Neural cell (in vitro differentiated cells): Measurements from ENCODE around the gene WDR12. TPM values are rescaled to one million over a fixed set of nuclear protein-coding genes. Genes with fewer than 3 reads are reported as not detected.
"Not testable (repeated sequence)": the region's sequence is repeated elsewhere in the genome, so short reads cannot be mapped to it uniquely, and the experiment has no call there.

Experiments
- H2AFZ ChIP-seq: fragments of 200-600, 300-800 bp; sonication (generic), shearing (Covaris generic); 2 replicates; pipeline ENCODE4 v1.6.0; 2014; ENCODE audit warnings: low read depth, mild to moderate bottlenecking, antibody characterized with exemption, low read length, moderate library complexity
- H3F3A ChIP-seq: fragments of 200-600 bp; shearing (Covaris generic); 2 replicates; pipeline ENCODE4 v1.6.1; 2016; ENCODE audit warnings: mild to moderate bottlenecking, moderate library complexity, mixed read lengths, antibody characterized with exemption, low read length; ENCODE audit not compliant: insufficient read depth, poor library complexity, severe bottlenecking
- H3K27ac ChIP-seq: fragments of 200-600, 300-800 bp; sonication (generic), shearing (Covaris generic); 2 replicates; pipeline ENCODE4 v1.5.1; 2014; ENCODE audit warnings: mild to moderate bottlenecking, low read length, moderate library complexity
- H3K27me3 ChIP-seq: fragments of 300-800, 200-600 bp; sonication (generic), shearing (Covaris generic); 2 replicates; pipeline ENCODE4 v1.6.0; 2014; ENCODE audit warnings: mild to moderate bottlenecking, low read depth, low read length, moderate library complexity; ENCODE audit not compliant: insufficient read depth
- H3K36me3 ChIP-seq: fragments of 300-800, 200-600 bp; sonication (generic), shearing (Covaris generic); 2 replicates; pipeline ENCODE4 v1.5.1; 2014; ENCODE audit warnings: mild to moderate bottlenecking, antibody characterized with exemption, low read length, moderate library complexity; ENCODE audit not compliant: insufficient read depth
- H3K4me2 ChIP-seq: fragments of 300-800, 200-600 bp; sonication (generic), shearing (Covaris generic); 2 replicates; pipeline ENCODE4 v1.6.0; 2014; ENCODE audit warnings: mild to moderate bottlenecking, low read length
- H3K4me3 ChIP-seq: fragments of 300-800, 200-600 bp; sonication (generic), shearing (Covaris generic); 2 replicates; pipeline ENCODE4 v1.5.1; 2014; ENCODE audit warnings: mild to moderate bottlenecking, low read length, moderate library complexity
- H3K79me2 ChIP-seq: fragments of 200-600 bp; shearing (Covaris generic); replicated peaks from 2 replicates; pipeline ENCODE4 v1.6.0; 2014; ENCODE audit warnings: mild to moderate bottlenecking, low read length, moderate library complexity; ENCODE audit not compliant: insufficient read depth
- H3K9ac ChIP-seq: fragments of 300-800, 200-600 bp; sonication (generic), shearing (Covaris generic); 2 replicates; pipeline ENCODE4 v1.6.1; 2016; ENCODE audit warnings: mild to moderate bottlenecking, low read length, mixed read lengths
- H3K9me2 ChIP-seq: fragments of 200-600 bp; shearing (Covaris generic); 2 replicates; pipeline ENCODE4 v1.6.1; 2016; ENCODE audit warnings: mild to moderate bottlenecking, low read length, mixed read lengths; ENCODE audit not compliant: insufficient read depth
- H3K9me3 ChIP-seq: fragments of 200-600, 300-800 bp; sonication (generic), shearing (Covaris generic); 2 replicates; pipeline ENCODE4 v1.6.1; 2016; ENCODE audit warnings: mild to moderate bottlenecking, mixed run types, low read length, moderate library complexity, mixed read lengths
- H4K20me1 ChIP-seq: fragments of 200-600 bp; shearing (Covaris generic); 2 replicates; pipeline ENCODE4 v1.6.1; 2016; ENCODE audit warnings: mild to moderate bottlenecking, mixed run types; ENCODE audit not compliant: insufficient read depth
- CTCF ChIP-seq: fragments of 450-650 bp; IDR thresholded peaks from 2 replicates; pipeline ENCODE4 v1.5.1; 2014; ENCODE audit warnings: antibody characterized with exemption, mild to moderate bottlenecking, moderate library complexity; ENCODE audit not compliant: poor library complexity, severe bottlenecking
- EP300 ChIP-seq: fragments of 450-650 bp; conservative IDR thresholded peaks from 2 replicates; pipeline ENCODE4 v1.6.1; 2014; ENCODE audit warnings: antibody characterized with exemption, mild to moderate bottlenecking, moderate library complexity; ENCODE audit not compliant: poor library complexity, severe bottlenecking
- EZH2 ChIP-seq: fragments of 200-600, 300-800 bp; shearing (Covaris generic), sonication (generic); IDR thresholded peaks from 2 replicates; pipeline ENCODE4 v1.6.1; 2014; ENCODE audit warnings: antibody characterized with exemption, low read length, borderline replicate concordance, mild to moderate bottlenecking; ENCODE audit not compliant: insufficient read depth, poor library complexity, severe bottlenecking
- MXI1 ChIP-seq: fragments of 450-650 bp; conservative IDR thresholded peaks from 2 replicates; pipeline ENCODE4 v1.6.1; 2014; ENCODE audit warnings: antibody characterized with exemption, mild to moderate bottlenecking; ENCODE audit not compliant: poor library complexity, severe bottlenecking
- POLR2AphosphoS5 ChIP-seq: IDR thresholded peaks from 2 replicates; pipeline ENCODE4 v1.6.1; 2012
- RAD21 ChIP-seq: fragments of 450-650 bp; conservative IDR thresholded peaks from 2 replicates; pipeline ENCODE4 v1.6.1; 2014; ENCODE audit warnings: antibody characterized with exemption, mild to moderate bottlenecking, moderate library complexity
- SMC3 ChIP-seq: fragments of 450-650 bp; conservative IDR thresholded peaks from 2 replicates; pipeline ENCODE4 v1.6.1; 2014; ENCODE audit warnings: antibody characterized with exemption, mild to moderate bottlenecking, moderate library complexity; ENCODE audit not compliant: poor library complexity
- TAF1 ChIP-seq: IDR thresholded peaks from 2 replicates; pipeline ENCODE4 v1.6.1; 2012; ENCODE audit warnings: low read depth
- polyA plus RNA-seq: library from polyadenylated mRNA; depleted of rRNA; stranded (reverse); fragments of >200 nt; gene quantifications from 2 replicates; pipeline ENCODE4 v1.2.3, GENCODE V29; 2014
- TF ChIP-seq, protein P1 (sequence below): IDR thresholded peaks from 2 replicates; pipeline ENCODE4 v1.6.1; 2012; ENCODE audit warnings: borderline replicate concordance

Gene WDR12
- polyA plus RNA-seq, 1 donor from 2014 or later: 26.8 TPM

DNA sequence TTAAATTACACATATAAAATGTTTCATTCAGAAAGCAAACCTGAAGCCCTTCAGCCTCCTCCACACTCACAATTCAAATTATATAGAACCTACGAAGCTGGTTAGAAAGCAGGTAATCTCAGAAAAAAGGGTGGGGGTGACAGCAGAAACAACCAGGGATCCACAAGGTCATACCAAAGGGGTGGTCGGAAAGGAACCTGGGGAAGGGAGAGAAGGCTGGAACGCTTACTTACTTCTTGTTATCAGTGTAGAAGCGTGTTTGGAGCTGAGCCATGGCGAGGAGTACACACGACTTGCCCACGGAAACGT, 316 bp downstream of the WDR12 start:
- no peaks in the 10 kb centered on the region for H3K27me3 ChIP-seq
- no peaks in the 10 kb centered on the region for H3F3A ChIP-seq
- H3K9ac ChIP-seq: peak overlapping the region; percentile 90
- H3K9me2 ChIP-seq: no peaks in the 10 kb centered on the region
- peaks cover 26% of the 10 kb centered on the region for H3K79me2 ChIP-seq
- TF ChIP-seq TAF1: no peak
- TF ChIP-seq RAD21: no peak
- no peak for TF ChIP-seq EZH2
- no peak for TF ChIP-seq POLR2AphosphoS5
- no peak for TF ChIP-seq SMC3
- TF ChIP-seq, protein P1, sequence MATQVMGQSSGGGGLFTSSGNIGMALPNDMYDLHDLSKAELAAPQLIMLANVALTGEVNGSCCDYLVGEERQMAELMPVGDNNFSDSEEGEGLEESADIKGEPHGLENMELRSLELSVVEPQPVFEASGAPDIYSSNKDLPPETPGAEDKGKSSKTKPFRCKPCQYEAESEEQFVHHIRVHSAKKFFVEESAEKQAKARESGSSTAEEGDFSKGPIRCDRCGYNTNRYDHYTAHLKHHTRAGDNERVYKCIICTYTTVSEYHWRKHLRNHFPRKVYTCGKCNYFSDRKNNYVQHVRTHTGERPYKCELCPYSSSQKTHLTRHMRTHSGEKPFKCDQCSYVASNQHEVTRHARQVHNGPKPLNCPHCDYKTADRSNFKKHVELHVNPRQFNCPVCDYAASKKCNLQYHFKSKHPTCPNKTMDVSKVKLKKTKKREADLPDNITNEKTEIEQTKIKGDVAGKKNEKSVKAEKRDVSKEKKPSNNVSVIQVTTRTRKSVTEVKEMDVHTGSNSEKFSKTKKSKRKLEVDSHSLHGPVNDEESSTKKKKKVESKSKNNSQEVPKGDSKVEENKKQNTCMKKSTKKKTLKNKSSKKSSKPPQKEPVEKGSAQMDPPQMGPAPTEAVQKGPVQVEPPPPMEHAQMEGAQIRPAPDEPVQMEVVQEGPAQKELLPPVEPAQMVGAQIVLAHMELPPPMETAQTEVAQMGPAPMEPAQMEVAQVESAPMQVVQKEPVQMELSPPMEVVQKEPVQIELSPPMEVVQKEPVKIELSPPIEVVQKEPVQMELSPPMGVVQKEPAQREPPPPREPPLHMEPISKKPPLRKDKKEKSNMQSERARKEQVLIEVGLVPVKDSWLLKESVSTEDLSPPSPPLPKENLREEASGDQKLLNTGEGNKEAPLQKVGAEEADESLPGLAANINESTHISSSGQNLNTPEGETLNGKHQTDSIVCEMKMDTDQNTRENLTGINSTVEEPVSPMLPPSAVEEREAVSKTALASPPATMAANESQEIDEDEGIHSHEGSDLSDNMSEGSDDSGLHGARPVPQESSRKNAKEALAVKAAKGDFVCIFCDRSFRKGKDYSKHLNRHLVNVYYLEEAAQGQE: no peak
- TF ChIP-seq EP300: no peak
- no peak for TF ChIP-seq CTCF
- TF ChIP-seq MXI1: no peak
- peak overlapping the region; percentile 98 for H2AFZ ChIP-seq
- H3K4me2 ChIP-seq: peak overlapping the region; percentile 97
- no peaks in the 10 kb centered on the region for H3K9me3 ChIP-seq
- peak overlapping the region; percentile 98 for H3K27ac ChIP-seq
- H3K4me3 ChIP-seq: peak overlapping the region; percentile 93
- H4K20me1 ChIP-seq: no peaks in the 10 kb centered on the region
- no peaks in the 10 kb centered on the region for H3K36me3 ChIP-seq

- Histone ChIP-seq H3K27ac (peak overlapping the region; percentile 98), H3K4me2 (peak overlapping the region; percentile 97), H3K9ac (peak overlapping the region; percentile 90), H3K27me3 (no peaks in the 10 kb centered on the region), H3F3A (no peaks in the 10 kb centered on the region), H2AFZ (peak overlapping the region; percentile 98), H3K9me3 (no peaks in the 10 kb centered on the region), H3K36me3 (no peaks in the 10 kb centered on the region), H3K9me2 (no peaks in the 10 kb centered on the region), H3K79me2 (peaks cover 26% of the 10 kb centered on the region), H4K20me1 (no peaks in the 10 kb centered on the region), H3K4me3 (peak overlapping the region; percentile 93)
- no peak for TF ChIP-seq EZH2
- TF ChIP-seq TAF1: no peak
- TF ChIP-seq, protein P1: no peak
These were observed 775 bp downstream of the WDR12 start for GRCh38 chr2:202910698-202911097.

DNA sequence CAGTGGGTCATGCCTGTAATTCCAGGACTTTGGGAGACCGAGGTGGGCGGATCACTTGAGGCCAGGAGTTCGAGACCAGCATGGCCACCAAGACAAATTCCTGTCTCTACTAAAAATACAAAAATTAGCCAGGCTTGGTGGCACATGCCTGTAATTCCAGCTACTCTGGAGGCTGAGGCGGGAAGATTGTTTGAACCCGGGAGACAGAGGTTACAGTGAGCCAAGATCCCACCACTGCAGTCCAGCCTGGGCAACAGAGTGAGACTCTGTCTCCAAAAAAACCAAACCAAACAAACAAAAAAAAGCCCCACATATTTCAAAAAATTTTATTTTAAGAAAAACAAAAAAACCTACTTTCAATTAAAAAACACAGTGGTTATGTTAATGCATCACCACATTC, 1.2 kb downstream of the WDR12 start:
- H2AFZ ChIP-seq, H4K20me1 ChIP-seq, H3K9me3 ChIP-seq, H3K9me2 ChIP-seq, H3K27me3 ChIP-seq, H3K27ac ChIP-seq, H3K36me3 ChIP-seq, H3F3A ChIP-seq: not testable (repeated sequence)
- H3K79me2 ChIP-seq: peaks cover 26% of the 10 kb centered on the region
- peak overlapping the region; percentile 90 for H3K9ac ChIP-seq
- peak overlapping the region; percentile 97 for H3K4me2 ChIP-seq
- peak overlapping the region; percentile 93 for H3K4me3 ChIP-seq
